Measurements from ENCODE around the gene PTTG1. TPM values are rescaled to one million over a fixed set of nuclear protein-coding genes. Genes with fewer than 3 reads are reported as not detected.

The PTTG1 gene
- total and polyA plus RNA-seq, 2 experiments from 2014 or later: 394 to 620 TPM

DNA sequence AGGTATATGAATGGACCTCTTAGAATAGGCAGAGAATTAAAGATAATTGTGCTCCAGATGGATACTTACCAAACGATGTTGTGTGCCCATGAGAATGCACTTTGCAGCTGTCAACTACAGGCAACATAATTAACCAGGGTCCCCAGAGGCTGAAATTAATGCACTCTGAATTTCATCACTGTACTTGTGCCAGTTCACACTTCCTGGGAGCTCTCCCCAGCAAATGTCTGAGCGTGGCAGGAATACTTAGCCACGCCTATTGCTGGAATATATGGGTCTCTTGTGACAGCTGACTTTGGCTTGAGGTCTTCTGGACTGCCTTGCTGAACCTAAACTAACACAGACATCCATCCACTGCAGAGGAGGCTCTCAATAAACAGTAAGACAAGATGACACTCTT, 39.3 kb upstream of the PTTG1 start:
- no peaks in the 10 kb centered on the region for H3K79me2 ChIP-seq (replicated peaks; ENCODE audit: insufficient read depth)
- no peak for DNase-seq (ENCODE audit: low spot score)
- no peak overlapping the region for H2AFZ ChIP-seq
- TF ChIP-seq, protein P1, sequence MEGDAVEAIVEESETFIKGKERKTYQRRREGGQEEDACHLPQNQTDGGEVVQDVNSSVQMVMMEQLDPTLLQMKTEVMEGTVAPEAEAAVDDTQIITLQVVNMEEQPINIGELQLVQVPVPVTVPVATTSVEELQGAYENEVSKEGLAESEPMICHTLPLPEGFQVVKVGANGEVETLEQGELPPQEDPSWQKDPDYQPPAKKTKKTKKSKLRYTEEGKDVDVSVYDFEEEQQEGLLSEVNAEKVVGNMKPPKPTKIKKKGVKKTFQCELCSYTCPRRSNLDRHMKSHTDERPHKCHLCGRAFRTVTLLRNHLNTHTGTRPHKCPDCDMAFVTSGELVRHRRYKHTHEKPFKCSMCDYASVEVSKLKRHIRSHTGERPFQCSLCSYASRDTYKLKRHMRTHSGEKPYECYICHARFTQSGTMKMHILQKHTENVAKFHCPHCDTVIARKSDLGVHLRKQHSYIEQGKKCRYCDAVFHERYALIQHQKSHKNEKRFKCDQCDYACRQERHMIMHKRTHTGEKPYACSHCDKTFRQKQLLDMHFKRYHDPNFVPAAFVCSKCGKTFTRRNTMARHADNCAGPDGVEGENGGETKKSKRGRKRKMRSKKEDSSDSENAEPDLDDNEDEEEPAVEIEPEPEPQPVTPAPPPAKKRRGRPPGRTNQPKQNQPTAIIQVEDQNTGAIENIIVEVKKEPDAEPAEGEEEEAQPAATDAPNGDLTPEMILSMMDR (conservative IDR thresholded peaks at IDR 0.05; ENCODE audit: low read depth in 2 of 2): no peak
- TF ChIP-seq EZH2 (IDR thresholded peaks at IDR 0.05; ENCODE audit: low read depth, unreplicated experiment): no peak
- TF ChIP-seq, protein P2, sequence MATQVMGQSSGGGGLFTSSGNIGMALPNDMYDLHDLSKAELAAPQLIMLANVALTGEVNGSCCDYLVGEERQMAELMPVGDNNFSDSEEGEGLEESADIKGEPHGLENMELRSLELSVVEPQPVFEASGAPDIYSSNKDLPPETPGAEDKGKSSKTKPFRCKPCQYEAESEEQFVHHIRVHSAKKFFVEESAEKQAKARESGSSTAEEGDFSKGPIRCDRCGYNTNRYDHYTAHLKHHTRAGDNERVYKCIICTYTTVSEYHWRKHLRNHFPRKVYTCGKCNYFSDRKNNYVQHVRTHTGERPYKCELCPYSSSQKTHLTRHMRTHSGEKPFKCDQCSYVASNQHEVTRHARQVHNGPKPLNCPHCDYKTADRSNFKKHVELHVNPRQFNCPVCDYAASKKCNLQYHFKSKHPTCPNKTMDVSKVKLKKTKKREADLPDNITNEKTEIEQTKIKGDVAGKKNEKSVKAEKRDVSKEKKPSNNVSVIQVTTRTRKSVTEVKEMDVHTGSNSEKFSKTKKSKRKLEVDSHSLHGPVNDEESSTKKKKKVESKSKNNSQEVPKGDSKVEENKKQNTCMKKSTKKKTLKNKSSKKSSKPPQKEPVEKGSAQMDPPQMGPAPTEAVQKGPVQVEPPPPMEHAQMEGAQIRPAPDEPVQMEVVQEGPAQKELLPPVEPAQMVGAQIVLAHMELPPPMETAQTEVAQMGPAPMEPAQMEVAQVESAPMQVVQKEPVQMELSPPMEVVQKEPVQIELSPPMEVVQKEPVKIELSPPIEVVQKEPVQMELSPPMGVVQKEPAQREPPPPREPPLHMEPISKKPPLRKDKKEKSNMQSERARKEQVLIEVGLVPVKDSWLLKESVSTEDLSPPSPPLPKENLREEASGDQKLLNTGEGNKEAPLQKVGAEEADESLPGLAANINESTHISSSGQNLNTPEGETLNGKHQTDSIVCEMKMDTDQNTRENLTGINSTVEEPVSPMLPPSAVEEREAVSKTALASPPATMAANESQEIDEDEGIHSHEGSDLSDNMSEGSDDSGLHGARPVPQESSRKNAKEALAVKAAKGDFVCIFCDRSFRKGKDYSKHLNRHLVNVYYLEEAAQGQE (IDR thresholded peaks at IDR 0.05; ENCODE audit: unreplicated experiment): no peak
- TF ChIP-seq ZNF331 (CRISPR knock-in tag; IDR thresholded peaks at IDR 0.05; ENCODE audit: low read depth): no peak
- TF ChIP-seq JUNB (IDR thresholded peaks at IDR 0.05; ENCODE audit: unreplicated experiment): no peak
- no peak for TF ChIP-seq STAT1 (IDR thresholded peaks at IDR 0.05; ENCODE audit: unreplicated experiment)
- TF ChIP-seq EZH2phosphoT487 (IDR thresholded peaks at IDR 0.05; ENCODE audit: unreplicated experiment): no peak
- H3K4me3 ChIP-seq: no peak overlapping the region
- no peaks in the 10 kb centered on the region; the same call in 1 of the 2 replicates for H3K9me2 ChIP-seq (ENCODE audit: insufficient read depth)
- Mint-ChIP-seq H3K4me1 (peaks cover 11% of the 10 kb centered on the region; the same call in 2 of the 3 replicates), H3K36me3 (ENCODE audit: low read depth) (no peaks in the 10 kb centered on the region), H3K27ac (no peak overlapping the region), H3K4me3 (no peak overlapping the region), H3K27me3 (ENCODE audit: insufficient read depth, low read depth, poor library complexity) (no peaks in the 10 kb centered on the region), H3K9me3 (peaks cover 3% of the 10 kb centered on the region; the same call in 1 of the 3 replicates)
- H3F3A ChIP-seq (replicated peaks; ENCODE audit: low read depth): no peaks in the 10 kb centered on the region
- no peak for ATAC-seq
- no peak overlapping the region for H3K4me2 ChIP-seq
- H3K4me1 ChIP-seq (ENCODE audit: insufficient read depth): peaks cover 3% of the 10 kb centered on the region; the same call in 1 of the 2 replicates
- no peaks in the 10 kb centered on the region for H3K27me3 ChIP-seq (ENCODE audit: insufficient read depth)
- H3K36me3 ChIP-seq (ENCODE audit: insufficient read depth): no peaks in the 10 kb centered on the region
- no peak overlapping the region for H3K27ac ChIP-seq (ENCODE audit: low read depth)
- H4K20me1 ChIP-seq (replicated peaks; ENCODE audit: insufficient read depth): no peaks in the 10 kb centered on the region

DNA sequence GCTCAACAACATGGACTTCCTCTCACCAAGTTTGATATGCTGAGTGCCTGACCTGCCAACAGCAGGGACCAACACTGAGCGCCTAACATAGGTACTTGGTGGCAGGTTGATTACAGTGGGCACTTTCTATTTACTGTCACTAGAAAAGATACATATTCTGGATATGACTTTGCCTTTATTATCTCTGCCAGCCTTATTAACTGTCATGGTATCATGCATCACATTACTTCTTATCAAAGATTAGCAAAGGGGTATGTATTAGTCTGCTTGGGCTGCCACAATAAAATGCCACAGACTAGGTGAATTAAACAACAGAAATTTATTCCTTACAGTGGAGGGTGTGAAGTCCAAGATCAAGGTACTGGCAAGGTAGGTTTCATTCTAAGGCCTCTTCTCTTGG, 37.0 kb upstream of the PTTG1 start:
- Histone ChIP-seq H2AFZ (no peak overlapping the region), H3K4me2 (no peak overlapping the region), H3K36me3 (ENCODE audit: insufficient read depth) (no peaks in the 10 kb centered on the region), H3K27me3 (ENCODE audit: insufficient read depth) (no peaks in the 10 kb centered on the region), H3K9me2 (ENCODE audit: insufficient read depth) (no peaks in the 10 kb centered on the region; the same call in 1 of the 2 replicates), H3F3A (replicated peaks; ENCODE audit: low read depth) (no peaks in the 10 kb centered on the region), H3K79me2 (replicated peaks; ENCODE audit: insufficient read depth) (no peaks in the 10 kb centered on the region), H4K20me1 (replicated peaks; ENCODE audit: insufficient read depth) (no peaks in the 10 kb centered on the region), H3K4me3 (no peak overlapping the region), H3K4me1 (ENCODE audit: insufficient read depth) (peaks cover 3% of the 10 kb centered on the region; the same call in 1 of the 2 replicates), H3K27ac (ENCODE audit: low read depth) (no peak overlapping the region)
- H3K27ac Mint-ChIP-seq: no peak overlapping the region
- no peak overlapping the region for H3K4me3 Mint-ChIP-seq
- DNase-seq (ENCODE audit: low spot score): no peak
- H3K27me3 Mint-ChIP-seq (ENCODE audit: insufficient read depth, low read depth, poor library complexity): peaks cover 2% of the 10 kb centered on the region
- H3K36me3 Mint-ChIP-seq (ENCODE audit: low read depth): peaks cover 16% of the 10 kb centered on the region; the same call in 2 of the 3 replicates
- no peak for ATAC-seq
- H3K9me3 Mint-ChIP-seq: peaks cover 17% of the 10 kb centered on the region; the same call in 2 of the 3 replicates
- H3K4me1 Mint-ChIP-seq: peaks cover 6% of the 10 kb centered on the region; the same call in 2 of the 3 replicates
- TF ChIP-seq CREB1 (CRISPR knock-in tag; IDR thresholded peaks at IDR 0.05; ENCODE audit: low read depth) (no peak), STAT1 (IDR thresholded peaks at IDR 0.05; ENCODE audit: unreplicated experiment) (no peak), EZH2 (IDR thresholded peaks at IDR 0.05; ENCODE audit: low read depth, unreplicated experiment) (no peak), ZNF114 (CRISPR knock-in tag; IDR thresholded peaks at IDR 0.05) (no peak)
- TF ChIP-seq, protein P1 (conservative IDR thresholded peaks at IDR 0.05; ENCODE audit: low read depth in 2 of 2): no peak
- TF ChIP-seq, protein P2 (IDR thresholded peaks at IDR 0.05; ENCODE audit: unreplicated experiment): no peak
